HCT116 (cell line): ENCODE data around the gene CACNA1C. TPM values are rescaled to one million over a fixed set of nuclear protein-coding genes. Genes with fewer than 3 reads are reported as not detected.
A peak's percentile ranks its signal among the peaks of the same experiment; 100 is the strongest.

Experiments
- ATAC-seq: fragments of 200-7000 bp; cut with Tn5 transposase; 2 replicates; pipeline ENCODE4 v1.9.1; 2020; ENCODE audit warnings: mild to moderate bottlenecking, moderate library complexity
- BruUV-seq: library from RNA; stranded (reverse); fragments of 400-500 nt; replicated peaks from 2 replicates; lab custom pipeline; 2021; lab: Mats Ljungman, UMichigan
- CTCF ChIA-PET: fragments of 300-600 bp; sonication (Branson Sonifier 250); formaldehyde crosslinking; loops from one replicate; lab custom pipeline; 2021; ENCODE audit warnings: antibody characterized with exemption; lab: Charles Lee
- POLR2A ChIA-PET: fragments of 300-600, 350-600 bp; sonication (Branson Sonifier 250); formaldehyde crosslinking; loops from one replicate; lab custom pipeline; 2021; ENCODE audit warnings: antibody characterized with exemption; lab: Charles Lee
- RAD21 ChIA-PET, 2 experiments: fragments of 300-600 bp; sonication (Branson Sonifier 250); formaldehyde crosslinking; loops; one replicate each; lab custom pipeline; 2023; ENCODE audit warnings: low total read pairs in 2 of 2; ENCODE audit not compliant: uncharacterized antibody in 2 of 2, unreplicated experiment in 2 of 2, low non-redundant PET in 1 of 2; lab: Charles Lee
- DNase-seq: peaks from one replicate; pipeline ENCODE4 v3.0.0-alpha.2; 2010; ENCODE audit warnings: low read depth, low spot score
- H2AFZ ChIP-seq: fragments of 200-600 bp; shearing (Covaris generic), sonication (generic); 2 replicates; pipeline ENCODE4 v1.6.1; 2017; ENCODE audit warnings: low read depth, mixed run types, mixed read lengths, antibody characterized with exemption, low read length; ENCODE audit not compliant: poor library complexity, severe bottlenecking
- H3K27ac ChIP-seq: 2 replicates; pipeline ENCODE4 v1.5.1; 2012; ENCODE audit warnings: low read depth, low read length
- H3K27me3 ChIP-seq: fragments of 200-600 bp; sonication (generic); 2 replicates; pipeline ENCODE4 v1.6.1; 2016; ENCODE audit warnings: mixed run types, low read length, mixed read lengths; ENCODE audit not compliant: insufficient read depth
- H3K36me3 ChIP-seq, 2 experiments: fragments of 200-500 bp in 1 of 2; fragments of 200-600 bp in 1 of 2; sonication (Bioruptor generic) in 1 of 2; sonication (generic) in 1 of 2; 2 replicates each; pipeline versions ENCODE4 v1.5.1 to v1.6.1; 2014 to 2016; ENCODE audit warnings: low read length in 2 of 2, inconsistent platforms in 1 of 2, mixed read lengths in 1 of 2, mixed run types in 1 of 2; ENCODE audit not compliant: insufficient read depth in 2 of 2, control insufficient read depth in 1 of 2
- H3K4me1 ChIP-seq, 2 experiments: fragments of 200-600 bp in 1 of 2; sonication (generic) in 1 of 2; 2 replicates each; pipeline versions ENCODE4 v1.5.1 to v1.6.1; 2012 to 2017; ENCODE audit warnings: low read length in 2 of 2, inconsistent platforms in 1 of 2, mild to moderate bottlenecking in 1 of 2, mixed read lengths in 1 of 2, mixed run types in 1 of 2, moderate library complexity in 1 of 2; ENCODE audit not compliant: insufficient read depth in 2 of 2, control insufficient read depth in 1 of 2
- H3K4me2 ChIP-seq: fragments of 200-600 bp; sonication (generic); 2 replicates; pipeline ENCODE4 v1.6.1; 2017; ENCODE audit warnings: mixed run types, low read length, mixed read lengths
- H3K4me3 ChIP-seq, 2 experiments: fragments of 200-600 bp in 1 of 2; sonication (generic) in 1 of 2; replicated peaks in 1 of 2; 2 replicates each; pipeline ENCODE4 v1.5.1; 2011 to 2016; ENCODE audit warnings: low read length in 2 of 2, control low read depth in 1 of 2, low read depth in 1 of 2, mild to moderate bottlenecking in 1 of 2, mixed read lengths in 1 of 2, mixed run types in 1 of 2
- H3K79me2 ChIP-seq: fragments of 200-600 bp; sonication (generic); 2 replicates; pipeline ENCODE4 v1.6.1; 2017; ENCODE audit warnings: mild to moderate bottlenecking, mixed run types, low read length, moderate library complexity, mixed read lengths; ENCODE audit not compliant: insufficient read depth
- H3K9ac ChIP-seq: fragments of 200-600 bp; sonication (generic); 2 replicates; pipeline ENCODE4 v1.6.1; 2016; ENCODE audit warnings: low read length, mixed read lengths
- H3K9me2 ChIP-seq: fragments of 200-600 bp; sonication (generic), shearing (Covaris generic); 2 replicates; pipeline ENCODE4 v1.6.1; 2017; ENCODE audit warnings: mixed run types, mild to moderate bottlenecking, moderate library complexity; ENCODE audit not compliant: insufficient read depth
- H3K9me3 ChIP-seq, 2 experiments: fragments of 200-500 bp in 1 of 2; fragments of 200-600 bp in 1 of 2; sonication (Bioruptor generic) in 1 of 2; sonication (generic) in 1 of 2; 2 replicates each; pipeline ENCODE4 v1.6.1; 2014 to 2017; ENCODE audit warnings: low read length in 2 of 2, mixed read lengths in 2 of 2, inconsistent platforms in 1 of 2, low read depth in 1 of 2, mild to moderate bottlenecking in 1 of 2, mixed run types in 1 of 2, moderate library complexity in 1 of 2; ENCODE audit not compliant: control insufficient read depth in 1 of 2, insufficient read depth in 1 of 2
- H4K20me1 ChIP-seq: fragments of 200-600 bp; sonication (generic), shearing (Covaris generic); 2 replicates; pipeline ENCODE4 v1.6.1; 2017; ENCODE audit warnings: mixed run types, mild to moderate bottlenecking, moderate library complexity; ENCODE audit not compliant: insufficient read depth
- EGR1 ChIP-seq: IDR thresholded peaks from 2 replicates; pipeline ENCODE4 v1.6.1; 2012; ENCODE audit warnings: low read depth
- ELF1 ChIP-seq: IDR thresholded peaks from 2 replicates; pipeline ENCODE4 v1.6.1; 2012; ENCODE audit warnings: low read depth, borderline replicate concordance
- REST ChIP-seq: IDR thresholded peaks from 2 replicates; pipeline ENCODE4 v1.6.1; 2012; ENCODE audit warnings: low read depth
- SIN3A ChIP-seq: IDR thresholded peaks from 2 replicates; pipeline ENCODE4 v1.6.1; 2012; ENCODE audit warnings: low read depth
- SRF ChIP-seq: IDR thresholded peaks from 2 replicates; pipeline ENCODE4 v1.6.1; 2012; ENCODE audit warnings: low read depth
- TCF7L2 ChIP-seq: IDR thresholded peaks from 2 replicates; pipeline ENCODE4 v1.7.0; 2011; ENCODE audit warnings: borderline replicate concordance, inconsistent platforms; ENCODE audit not compliant: insufficient read depth, insufficient read length; ENCODE audit errors: extremely low read depth
- YY1 ChIP-seq: IDR thresholded peaks from 2 replicates; pipeline ENCODE4 v1.6.1; 2011; ENCODE audit warnings: low read length, low read depth, moderate library complexity, mild to moderate bottlenecking; ENCODE audit not compliant: insufficient replicate concordance; ENCODE audit errors: extremely low read depth
- ZBTB33 ChIP-seq: IDR thresholded peaks from 2 replicates; pipeline ENCODE4 v1.6.1; 2011; ENCODE audit warnings: mild to moderate bottlenecking, low read length, moderate library complexity; ENCODE audit not compliant: insufficient replicate concordance; ENCODE audit errors: extremely low read depth
- ZFX ChIP-seq: fragments of 450-650 bp; IDR thresholded peaks from 2 replicates; pipeline ENCODE4 v1.6.1; 2017
- intact Hi-C: fragments of 100-400 bp; cut with micrococcal nuclease; formaldehyde crosslinking; loops from 2 replicates; pipeline ENCODE4 v1.10.0; 2022
- total RNA-seq: library from RNA; stranded (reverse); gene quantifications from one replicate; pipeline ENCODE4 v1.2.1, GENCODE V29; 2021; ENCODE audit not compliant: unreplicated experiment

Gene CACNA1C
- total RNA-seq, 1 experiment from 2014 or later: 0.05 TPM

GRCh38 chr12:2335916-2336315 lies 283.1 kb downstream of the CACNA1C start:
- intact Hi-C loops: loop anchor here (10.0 kb wide), 1 partner anchor 1439 kb away; no protein-coding TSS in a partner anchor
- Histone ChIP-seq H3K4me1 (peaks cover 51 to 74% of the 10 kb centered on the region in 2 experiments), H3K27me3 (no peaks in the 10 kb centered on the region), H3K4me3 (peak overlapping the region in 1 of 2 experiments; percentile 46; a peak in 2 of 4 replicates), H3K9me2 (no peaks in the 10 kb centered on the region), H4K20me1 (no peaks in the 10 kb centered on the region), H3K27ac (peak overlapping the region; percentile 98; the same call in 1 of the 2 replicates), H3K36me3 (no peaks in the 10 kb centered on the region), H3K4me2 (peak overlapping the region; percentile 72), H3K79me2 (no peaks in the 10 kb centered on the region), H3K9ac (peak overlapping the region; percentile 15; the same call in 1 of the 2 replicates), H3K9me3 (no peaks in the 10 kb centered on the region), H2AFZ (peak overlapping the region; percentile 3)
- CTCF ChIA-PET: no interaction called here
- POLR2A ChIA-PET: no interaction called here
- ATAC-seq: peak; percentile 9
- DNase-seq: no peak
- TF ChIP-seq ELF1: no peak
- no peak for TF ChIP-seq SRF
- TF ChIP-seq YY1: no peak
- no peak for TF ChIP-seq ZBTB33
- no peak for TF ChIP-seq REST
- no peak for TF ChIP-seq SIN3A
- TF ChIP-seq ZFX: no peak
- no peak for TF ChIP-seq TCF7L2
- no peak for TF ChIP-seq EGR1
- no TSS peak for BruUV-seq
- RAD21 ChIA-PET: no interaction called here
